SHP77 treated with DMSO at 0.1 percent for 48 hours (cell line): ENCODE results near the gene RAI1.

ENCODE experiments used
- DNase-seq: peaks from one replicate; lab custom pipeline; 2025; lab: John Stamatoyannopoulos, UW

Gene RAI1

GRCh38 chr17:17732892-17733670 is 51.8 kb downstream of the RAI1 start:
- no peak for DNase-seq

GRCh38 chr17:17736205-17737183 is 55.2 kb downstream of the RAI1 start:
- DNase-seq: no peak

GRCh38 chr17:17737961-17738894 is 57.0 kb downstream of the RAI1 start:
- peak; percentile 65 for DNase-seq

GRCh38 chr17:17738901-17739300 is 57.6 kb downstream of the RAI1 start:
- no peak for DNase-seq

- DNase-seq: no peak
These were observed 58.3 kb downstream of the RAI1 start for GRCh38 chr17:17739388-17740066.

- no peak for DNase-seq
These were observed 59.5 kb downstream of the RAI1 start for GRCh38 chr17:17740615-17741348.

GRCh38 chr17:17741349-17742023 is 60.2 kb downstream of the RAI1 start:
- no peak for DNase-seq

- no peak for DNase-seq
These were observed 60.9 kb downstream of the RAI1 start for GRCh38 chr17:17742133-17742621.

GRCh38 chr17:17742688-17743390 is 61.6 kb downstream of the RAI1 start:
- DNase-seq: no peak

GRCh38 chr17:17743391-17744112 is 62.3 kb downstream of the RAI1 start:
- no peak for DNase-seq

- no peak for DNase-seq
These were observed 62.9 kb downstream of the RAI1 start for GRCh38 chr17:17744116-17744515.

GRCh38 chr17:17745476-17746455 is 64.5 kb downstream of the RAI1 start:
- DNase-seq: no peak

GRCh38 chr17:17748179-17748578 is 66.9 kb downstream of the RAI1 start:
- DNase-seq: no peak

GRCh38 chr17:17748604-17749003 is 67.3 kb downstream of the RAI1 start:
- DNase-seq: no peak

- no peak for DNase-seq
These were observed 67.9 kb downstream of the RAI1 start for GRCh38 chr17:17749025-17749772.

GRCh38 chr17:17749921-17750320 is 68.7 kb downstream of the RAI1 start:
- peak; percentile 50 for DNase-seq
